ENCODE measurements around the gene DCANP1.

The DCANP1 gene

GRCh38 chr5:135486131-135487036, 39.2 kb upstream of the DCANP1 start:
- Mint-ChIP-seq H3K4me3 (no peak overlapping the region), H3K9me3 (no peaks in the 10 kb centered on the region), H3K36me3 (ENCODE audit: low read depth) (no peaks in the 10 kb centered on the region), H3K4me1 (ENCODE audit: low read depth) (peaks cover 9% of the 10 kb centered on the region), H3K27me3 (peaks cover 62% of the 10 kb centered on the region), H3K27ac (no peak overlapping the region)

GRCh38 chr5:135484674-135485086, 37.5 kb upstream of the DCANP1 start:
- Mint-ChIP-seq H3K27me3 (peaks cover 52% of the 10 kb centered on the region), H3K4me1 (ENCODE audit: low read depth) (peaks cover 3% of the 10 kb centered on the region), H3K4me3 (no peak overlapping the region), H3K27ac (no peak overlapping the region), H3K9me3 (no peaks in the 10 kb centered on the region), H3K36me3 (ENCODE audit: low read depth) (no peaks in the 10 kb centered on the region)

DNA sequence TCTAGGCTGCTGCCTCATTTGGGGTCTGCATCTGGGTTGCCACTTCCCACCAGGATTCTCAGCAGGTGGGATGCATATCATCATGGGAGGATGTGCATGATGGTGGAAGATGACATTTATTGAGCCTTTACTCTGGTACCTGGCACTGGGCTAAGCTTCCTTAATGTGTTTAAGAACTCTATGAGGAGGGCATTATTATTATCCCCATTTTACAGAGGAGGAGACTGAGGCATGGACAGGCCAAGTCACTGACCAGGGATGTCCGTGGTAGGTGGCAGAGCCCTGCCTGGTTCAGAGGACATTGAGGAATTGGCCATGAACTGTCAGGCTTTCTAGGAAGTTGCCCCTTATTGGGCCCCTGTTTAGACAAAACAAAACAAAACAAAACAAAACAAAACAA, 36.1 kb upstream of the DCANP1 start:
- Mint-ChIP-seq H3K9me3 (no peaks in the 10 kb centered on the region), H3K27ac (no peak overlapping the region), H3K4me3 (no peak overlapping the region), H3K27me3 (peaks cover 42% of the 10 kb centered on the region), H3K4me1 (ENCODE audit: low read depth) (no peaks in the 10 kb centered on the region), H3K36me3 (ENCODE audit: low read depth) (no peaks in the 10 kb centered on the region)

DNA sequence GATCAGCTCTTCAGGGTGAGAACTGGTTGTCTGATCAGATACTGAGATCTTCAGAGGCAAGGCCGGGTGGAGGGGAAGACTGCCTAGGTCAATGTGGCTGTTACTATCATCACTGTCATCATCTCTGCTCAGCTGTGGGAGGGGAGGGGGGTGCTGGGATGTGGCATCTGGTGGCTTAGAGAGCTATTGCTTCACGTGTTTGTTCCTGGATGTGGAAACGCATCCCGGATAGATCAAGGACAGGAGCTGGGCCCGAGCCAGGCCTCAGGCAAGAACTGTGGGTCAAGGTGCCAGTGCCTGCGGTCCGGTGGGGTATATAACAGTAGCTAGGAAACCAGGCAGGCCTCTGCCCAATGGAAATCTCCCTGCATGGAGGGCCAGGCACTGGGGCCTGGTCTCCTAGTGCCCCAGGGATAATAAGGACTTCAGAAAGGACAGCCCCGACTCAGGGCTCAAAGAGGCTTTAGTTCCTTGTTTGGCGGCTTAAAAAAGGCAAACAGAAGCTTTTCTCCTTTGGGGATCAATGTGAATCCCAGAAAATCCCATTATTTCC, 35.3 kb upstream of the DCANP1 start:
- H3K27ac Mint-ChIP-seq, result no peak overlapping the region
- H3K4me1 Mint-ChIP-seq (ENCODE audit: low read depth), result no peaks in the 10 kb centered on the region
- no peaks in the 10 kb centered on the region for H3K9me3 Mint-ChIP-seq
- no peaks in the 10 kb centered on the region for H3K36me3 Mint-ChIP-seq (ENCODE audit: low read depth)
- peaks cover 34% of the 10 kb centered on the region for H3K27me3 Mint-ChIP-seq
- no peak overlapping the region for H3K4me3 Mint-ChIP-seq

- H3K36me3 Mint-ChIP-seq (ENCODE audit: low read depth), result no peaks in the 10 kb centered on the region
- no peaks in the 10 kb centered on the region for H3K4me1 Mint-ChIP-seq (ENCODE audit: low read depth)
- peaks cover 29% of the 10 kb centered on the region for H3K27me3 Mint-ChIP-seq
- H3K4me3 Mint-ChIP-seq, result no peak overlapping the region
- no peaks in the 10 kb centered on the region for H3K9me3 Mint-ChIP-seq
- no peak overlapping the region for H3K27ac Mint-ChIP-seq
Observed at GRCh38 chr5:135481909-135482311, 34.8 kb upstream of the DCANP1 start.

DNA sequence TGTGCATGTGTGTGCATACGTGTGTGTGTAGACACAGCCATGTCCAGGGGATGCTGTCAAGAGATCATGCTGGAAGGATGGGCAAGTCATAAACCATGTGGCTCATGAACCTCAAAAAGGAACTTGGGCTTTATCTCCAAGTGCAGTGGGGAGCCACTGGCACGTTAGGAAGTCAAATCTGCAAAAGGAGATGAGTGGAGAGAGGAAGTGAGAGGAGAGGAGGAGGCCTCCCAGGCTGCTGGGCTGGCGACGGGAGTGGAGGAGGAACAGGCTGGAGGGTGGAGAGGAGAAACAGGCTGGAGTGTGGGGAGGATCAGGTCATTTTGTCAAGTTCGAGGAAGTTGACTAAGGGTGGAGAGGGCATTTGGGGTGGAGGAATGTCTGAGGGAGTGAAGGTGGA, 34.2 kb upstream of the DCANP1 start:
- Mint-ChIP-seq H3K27ac (no peak overlapping the region), H3K9me3 (no peaks in the 10 kb centered on the region), H3K4me1 (ENCODE audit: low read depth) (no peaks in the 10 kb centered on the region), H3K36me3 (ENCODE audit: low read depth) (no peaks in the 10 kb centered on the region), H3K27me3 (peaks cover 24% of the 10 kb centered on the region), H3K4me3 (no peak overlapping the region)

DNA sequence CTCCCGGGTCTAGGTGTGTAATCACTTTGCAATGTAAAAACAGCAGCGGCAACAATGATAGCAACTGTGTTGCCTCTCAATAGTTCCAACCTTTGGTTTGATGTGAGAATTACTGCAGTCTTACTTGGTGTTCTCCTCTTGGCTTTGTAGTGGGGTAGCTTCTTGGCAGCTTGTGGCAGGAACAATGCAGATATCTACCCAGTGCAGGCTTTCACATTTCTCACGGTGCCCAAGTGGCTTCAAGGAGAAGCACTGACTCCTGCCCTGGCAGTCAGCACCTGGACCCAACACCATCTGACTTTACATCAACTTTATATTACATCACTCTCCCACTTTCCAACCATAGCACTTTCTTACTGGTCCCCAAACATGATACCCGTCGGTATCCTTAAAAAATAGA, 33.4 kb upstream of the DCANP1 start:
- Mint-ChIP-seq H3K27me3 (peaks cover 17% of the 10 kb centered on the region), H3K9me3 (no peaks in the 10 kb centered on the region), H3K4me3 (no peak overlapping the region), H3K36me3 (ENCODE audit: low read depth) (no peaks in the 10 kb centered on the region), H3K4me1 (ENCODE audit: low read depth) (no peaks in the 10 kb centered on the region), H3K27ac (no peak overlapping the region)

GRCh38 chr5:135478938-135479337, 31.8 kb upstream of the DCANP1 start:
- H3K4me1 Mint-ChIP-seq (ENCODE audit: low read depth), result no peaks in the 10 kb centered on the region
- no peaks in the 10 kb centered on the region for H3K9me3 Mint-ChIP-seq
- no peak overlapping the region for H3K27ac Mint-ChIP-seq
- H3K36me3 Mint-ChIP-seq (ENCODE audit: low read depth), result no peaks in the 10 kb centered on the region
- peaks cover 16% of the 10 kb centered on the region for H3K27me3 Mint-ChIP-seq
- H3K4me3 Mint-ChIP-seq, result no peak overlapping the region

GRCh38 chr5:135477613-135478066, 30.5 kb upstream of the DCANP1 start:
- Mint-ChIP-seq H3K9me3 (no peaks in the 10 kb centered on the region), H3K27me3 (peaks cover 13% of the 10 kb centered on the region), H3K36me3 (ENCODE audit: low read depth) (no peaks in the 10 kb centered on the region)

DNA sequence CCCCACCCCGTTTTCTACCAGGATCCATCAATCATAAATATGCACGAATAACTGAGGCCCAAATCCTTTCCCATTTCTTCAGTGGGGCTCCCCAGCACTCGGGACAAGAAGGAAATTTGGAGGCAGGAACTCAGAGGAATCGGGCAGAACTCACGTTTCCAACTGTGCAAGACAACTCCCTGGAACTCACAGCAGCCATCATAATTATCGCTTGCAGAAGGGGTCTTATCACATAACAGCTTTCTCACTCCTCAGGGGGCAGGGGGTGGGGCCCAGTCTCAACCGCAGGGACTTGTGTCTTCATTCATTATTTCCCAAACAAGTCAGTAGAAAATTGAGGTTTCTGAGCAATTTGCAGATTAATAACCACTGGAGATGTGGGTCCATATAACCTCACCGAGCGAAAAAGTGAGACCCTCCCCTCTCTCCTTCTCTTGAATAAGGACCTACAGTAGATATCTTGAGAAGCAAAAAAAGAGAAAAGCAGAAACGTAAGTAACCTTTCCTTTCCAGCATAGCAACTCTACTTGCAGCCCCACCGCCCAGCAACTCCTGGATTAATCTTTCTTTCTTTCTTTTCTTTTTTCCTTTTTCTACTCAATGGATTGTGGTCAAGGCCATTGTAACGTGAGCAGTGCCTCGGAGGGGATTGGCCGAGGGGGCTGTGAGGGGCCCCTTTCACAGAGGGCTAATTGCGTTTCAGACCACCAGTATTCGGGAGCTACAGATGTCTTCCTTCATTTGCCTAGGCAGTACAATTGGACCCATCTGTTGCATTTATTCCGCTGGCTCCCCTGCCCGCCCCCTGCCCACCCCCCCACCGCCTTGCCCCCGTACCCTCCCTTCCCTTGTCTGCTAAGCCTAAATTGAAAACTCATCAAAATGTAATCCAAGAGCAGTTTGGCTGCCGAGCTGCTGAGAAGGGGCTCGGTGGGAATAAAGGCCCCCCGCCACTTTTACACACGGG, 29.8 kb upstream of the DCANP1 start:
- Mint-ChIP-seq H3K27me3 (peaks cover 13% of the 10 kb centered on the region), H3K9me3 (no peaks in the 10 kb centered on the region)

More at GRCh38 chr5:135477613-135478066, 30.5 kb upstream of the DCANP1 start:
- H3K4me1 Mint-ChIP-seq (ENCODE audit: low read depth), result no peaks in the 10 kb centered on the region
- H3K27ac Mint-ChIP-seq, result no peak overlapping the region
- no peak overlapping the region for H3K4me3 Mint-ChIP-seq

DNA sequence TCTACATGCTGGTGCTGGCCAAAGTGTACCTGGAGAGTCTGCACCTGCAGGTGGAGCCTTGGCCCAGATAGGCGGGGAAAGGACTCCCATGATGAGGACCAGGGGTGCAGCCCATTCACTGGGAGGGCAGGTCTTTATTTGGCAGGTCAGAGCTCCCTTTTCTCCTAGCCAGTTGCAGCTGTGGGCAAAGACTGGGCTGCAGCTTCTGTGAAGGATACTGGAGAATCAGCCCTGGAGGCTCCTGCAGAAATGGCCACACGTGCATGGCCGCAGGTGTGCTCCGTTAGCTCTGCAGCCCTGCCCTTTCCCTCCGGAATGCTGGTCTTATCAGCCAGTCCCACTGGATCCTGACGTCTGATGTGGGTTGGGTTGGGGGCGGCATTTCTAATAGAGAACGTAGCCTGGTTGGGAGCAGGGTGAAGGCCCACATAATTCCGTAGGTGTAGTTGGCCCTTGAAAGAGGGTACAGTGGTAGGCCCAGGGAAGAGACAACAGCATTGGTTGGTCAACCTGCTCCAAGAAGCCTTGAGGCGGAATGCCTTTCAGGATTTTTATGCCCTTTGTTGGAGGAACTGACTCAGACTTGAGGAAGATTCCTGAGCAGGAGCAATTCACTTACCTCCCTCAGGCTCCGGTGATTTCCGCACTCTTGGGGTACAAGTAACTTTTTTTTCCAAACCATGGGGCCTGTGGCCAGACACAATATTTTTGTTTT, 27.0 kb upstream of the DCANP1 start:
- Mint-ChIP-seq H3K36me3 (ENCODE audit: low read depth) (no peaks in the 10 kb centered on the region), H3K27ac (no peak overlapping the region), H3K9me3 (no peaks in the 10 kb centered on the region), H3K27me3 (peaks cover 17% of the 10 kb centered on the region), H3K4me1 (ENCODE audit: low read depth) (no peaks in the 10 kb centered on the region), H3K4me3 (no peak overlapping the region)

More for the DNA sequence above, 29.8 kb upstream of the DCANP1 start:
- no peak overlapping the region for H3K27ac Mint-ChIP-seq
- H3K4me1 Mint-ChIP-seq (ENCODE audit: low read depth), result no peaks in the 10 kb centered on the region
- no peaks in the 10 kb centered on the region for H3K36me3 Mint-ChIP-seq (ENCODE audit: low read depth)
- H3K4me3 Mint-ChIP-seq, result no peak overlapping the region

GRCh38 chr5:135472141-135472540, 25.0 kb upstream of the DCANP1 start:
- no peaks in the 10 kb centered on the region for H3K4me1 Mint-ChIP-seq (ENCODE audit: low read depth)
- no peak overlapping the region for H3K27ac Mint-ChIP-seq
- H3K4me3 Mint-ChIP-seq, result no peak overlapping the region
- no peaks in the 10 kb centered on the region for H3K36me3 Mint-ChIP-seq (ENCODE audit: low read depth)
- no peaks in the 10 kb centered on the region for H3K9me3 Mint-ChIP-seq
- H3K27me3 Mint-ChIP-seq, result peaks cover 32% of the 10 kb centered on the region

GRCh38 chr5:135471726-135472125, 24.6 kb upstream of the DCANP1 start:
- no peaks in the 10 kb centered on the region for H3K36me3 Mint-ChIP-seq (ENCODE audit: low read depth)
- peaks cover 32% of the 10 kb centered on the region for H3K27me3 Mint-ChIP-seq
- H3K27ac Mint-ChIP-seq, result no peak overlapping the region
- H3K9me3 Mint-ChIP-seq, result no peaks in the 10 kb centered on the region
- H3K4me1 Mint-ChIP-seq (ENCODE audit: low read depth), result no peaks in the 10 kb centered on the region
- H3K4me3 Mint-ChIP-seq, result no peak overlapping the region

- Mint-ChIP-seq H3K4me3 (no peak overlapping the region), H3K27me3 (peaks cover 42% of the 10 kb centered on the region), H3K36me3 (ENCODE audit: low read depth) (no peaks in the 10 kb centered on the region), H3K4me1 (ENCODE audit: low read depth) (peaks cover 8% of the 10 kb centered on the region), H3K9me3 (no peaks in the 10 kb centered on the region), H3K27ac (no peak overlapping the region)
Observed at GRCh38 chr5:135469911-135470310, 22.8 kb upstream of the DCANP1 start.

Data from stimulated activated naive CD8-positive, alpha-beta T cell treated with anti-CD3 and anti-CD28 coated beads, Interleukin-15, Interleukin-2, amounts not matched to agents 100 ng/mL and 50 ng/mL, for 24 hours (primary cell).